Smooth muscle cell (in vitro differentiated cells): ENCODE data around the gene BASP1. TPM values are rescaled to one million over a fixed set of nuclear protein-coding genes. Genes with fewer than 3 reads are reported as not detected.

ENCODE experiments used
- DNase-seq: peaks from one replicate; lab custom pipeline; 2025; ENCODE audit not compliant: unreplicated experiment; lab: John Stamatoyannopoulos, UW
- H2AFZ ChIP-seq: fragments of 200-600 bp; sonication (generic); 2 replicates; pipeline ENCODE4 v1.6.0; 2016; ENCODE audit warnings: antibody characterized with exemption, low read depth, mild to moderate bottlenecking
- H3F3A ChIP-seq: fragments of 200-600 bp; sonication (generic); 2 replicates; pipeline ENCODE4 v1.6.0; 2017; ENCODE audit warnings: antibody characterized with exemption, low read depth
- H3K27ac ChIP-seq: fragments of 200-600 bp; sonication (generic); 2 replicates; pipeline ENCODE4 v1.5.1; 2016; ENCODE audit warnings: low read depth, mild to moderate bottlenecking
- H3K27me3 ChIP-seq: fragments of 200-600 bp; sonication (generic); 2 replicates; pipeline ENCODE4 v1.6.1; 2016; ENCODE audit warnings: low read depth, mild to moderate bottlenecking
- H3K36me3 ChIP-seq: fragments of 200-600 bp; sonication (generic); 2 replicates; pipeline ENCODE4 v1.5.1; 2016; ENCODE audit warnings: low read depth
- H3K4me1 ChIP-seq: fragments of 200-600 bp; sonication (generic); 2 replicates; pipeline ENCODE4 v1.5.1; 2016; ENCODE audit warnings: low read depth
- H3K4me2 ChIP-seq: fragments of 200-600 bp; sonication (generic); 2 replicates; pipeline ENCODE4 v1.6.0; 2016; ENCODE audit warnings: mild to moderate bottlenecking
- H3K4me3 ChIP-seq: fragments of 200-600 bp; sonication (generic); 2 replicates; pipeline ENCODE4 v1.5.1; 2016; ENCODE audit warnings: mild to moderate bottlenecking
- H3K79me2 ChIP-seq: fragments of 200-600 bp; sonication (generic); 2 replicates; pipeline ENCODE4 v1.6.0; 2016; ENCODE audit warnings: low read depth, mild to moderate bottlenecking
- H3K9ac ChIP-seq: fragments of 200-600 bp; sonication (generic); 2 replicates; pipeline ENCODE4 v1.6.0; 2016; ENCODE audit warnings: low read depth
- H3K9me3 ChIP-seq: fragments of 200-600 bp; sonication (generic); replicated peaks from 2 replicates; pipeline ENCODE4 v1.5.1; 2016; ENCODE audit warnings: low read depth
- H4K20me1 ChIP-seq: fragments of 200-600 bp; sonication (generic); 2 replicates; pipeline ENCODE4 v1.6.0; 2016; ENCODE audit warnings: low read depth
- CTCF ChIP-seq: fragments of 200-600 bp; sonication (generic); IDR thresholded peaks from 2 replicates; pipeline ENCODE4 v1.5.1; 2017; ENCODE audit warnings: borderline replicate concordance, mild to moderate bottlenecking, antibody characterized with exemption; ENCODE audit not compliant: insufficient read depth, poor library complexity, severe bottlenecking
- WGBS: methylation state at CpG from one replicate; pipeline ENCODE4 v1.1.7; 2016; ENCODE audit warnings: low lambda C conversion rate; 5-methylcytosine and 5-hydroxymethylcytosine counted together
- polyA plus RNA-seq: library from polyadenylated mRNA; unstranded; fragments of >200 nt; fragmentation: Nextera tagmentation; extraction: Ambion mirVana; gene quantifications from 2 replicates; pipeline ENCODE4 v1.2.1, GENCODE V29; 2016
- total RNA-seq: library from RNA; depleted of rRNA; stranded (reverse); fragments of >200 nt; gene quantifications from 2 replicates; pipeline ENCODE4 v1.2.3, GENCODE V29; 2014

Gene BASP1
- total and polyA plus RNA-seq, 2 experiments from 2014 or later = 194 to 304 TPM

- H4K20me1 ChIP-seq = peaks cover 50% of the 10 kb centered on the region
- H3K9me3 ChIP-seq = no peaks in the 10 kb centered on the region
- WGBS = 98% methylated on average over 5 of the region's 5 CpGs
- H2AFZ ChIP-seq = no peak overlapping the region
- H3K4me2 ChIP-seq = no peak overlapping the region
- no peak for TF ChIP-seq CTCF
- H3K79me2 ChIP-seq = peaks cover 40% of the 10 kb centered on the region
- no peak overlapping the region for H3K27ac ChIP-seq
- DNase-seq = no peak
- H3K4me1 ChIP-seq = peaks cover 12% of the 10 kb centered on the region
- H3K27me3 ChIP-seq = no peaks in the 10 kb centered on the region
- peaks cover 10% of the 10 kb centered on the region for H3K36me3 ChIP-seq
- H3K9ac ChIP-seq = no peak overlapping the region
- no peak overlapping the region for H3K4me3 ChIP-seq
- H3F3A ChIP-seq = peaks cover 32% of the 10 kb centered on the region
Measured at GRCh38 chr5:17277907-17278306, 60.5 kb downstream of the BASP1 start.

- 97% methylated on average over 7 of the region's 7 CpGs for WGBS
- H3K4me3 ChIP-seq = no peak overlapping the region
- DNase-seq = no peak
- no peak overlapping the region for H3K4me2 ChIP-seq
- no peak overlapping the region for H3K9ac ChIP-seq
- peaks cover 12% of the 10 kb centered on the region for H3K4me1 ChIP-seq
- no peaks in the 10 kb centered on the region for H3K27me3 ChIP-seq
- no peak overlapping the region for H3K27ac ChIP-seq
- peaks cover 29% of the 10 kb centered on the region for H3K79me2 ChIP-seq
- no peaks in the 10 kb centered on the region for H3K9me3 ChIP-seq
- peaks cover 10% of the 10 kb centered on the region for H3K36me3 ChIP-seq
- H4K20me1 ChIP-seq = peaks cover 40% of the 10 kb centered on the region
- H3F3A ChIP-seq = peaks cover 24% of the 10 kb centered on the region
- no peak overlapping the region for H2AFZ ChIP-seq
- TF ChIP-seq CTCF = no peak
Measured at GRCh38 chr5:17278931-17279330, 61.5 kb downstream of the BASP1 start.

- Histone ChIP-seq H3K36me3 (peaks cover 10% of the 10 kb centered on the region), H2AFZ (no peak overlapping the region), H3K4me3 (no peak overlapping the region), H3K4me1 (peaks cover 12% of the 10 kb centered on the region), H3K9ac (no peak overlapping the region), H4K20me1 (peaks cover 35% of the 10 kb centered on the region), H3K9me3 (no peaks in the 10 kb centered on the region), H3K27ac (no peak overlapping the region), H3K79me2 (peaks cover 24% of the 10 kb centered on the region), H3K27me3 (no peaks in the 10 kb centered on the region), H3K4me2 (no peak overlapping the region), H3F3A (peaks cover 23% of the 10 kb centered on the region)
- no peak for TF ChIP-seq CTCF
- no peak for DNase-seq
- 97% methylated on average over 2 of the region's 2 CpGs for whole genome bisulfite sequencing
Measured at GRCh38 chr5:17279487-17279886, 62.1 kb downstream of the BASP1 start.
